Measurements from ENCODE around the gene DPEP3. TPM values are rescaled to one million over a fixed set of nuclear protein-coding genes. Genes with fewer than 3 reads are reported as not detected.
A peak's percentile ranks its signal among the peaks of the same experiment; 100 is the strongest.

DPEP3 gene
- total and polyA plus RNA-seq, 10 of the 15 experiments (the other 5 are each of a cell fraction or from before 2014, with no cell fraction given) = not detected

GRCh38 chr16:67931712-67932461, 48.4 kb downstream of the DPEP3 start, which contains the start of gene CTRL:
TSS of gene CTRL (minus strand) at chr16:67931862. CDS start at chr16:67931852, 10 bp downstream.
- H3K4me3 ChIP-seq = no peak within 1 kb of the TSS
- 91% methylated on average over 15 of the region's 15 CpGs for WGBS (ENCODE audit: insufficient coverage, insufficient replicate concordance, low lambda C conversion rate, missing lambda C conversion rate)
- peaks cover 21 to 39% of the 10 kb centered on the region in 2 experiments for H3K36me3 ChIP-seq (ENCODE audit: control insufficient read depth in 2 of 2, insufficient read depth in 2 of 2, low read length in 1 of 2)
- H3K27ac ChIP-seq (ENCODE audit: control insufficient read depth, insufficient read depth) = no peak within 1 kb of the TSS
- no peak within 1 kb of the TSS for H3K9ac ChIP-seq (ENCODE audit: control insufficient read depth, insufficient read depth, low read length)
- intact Hi-C loops (cut with micrococcal nuclease; ENCODE audit: unreplicated experiment) = no loop called here
- ChIA-PET SMC1A (ENCODE audit: uncharacterized antibody, unreplicated experiment) (interaction anchor here (2.5 kb wide), 1 partner anchor 115 kb away, joined by 5 read pairs; no protein-coding TSS in a partner anchor), POLR2A (no interaction called here), RAD21 (ENCODE audit: unreplicated experiment) (interaction anchor here (1.3 kb wide), 1 partner anchor 115 kb away, joined by 6 read pairs; no protein-coding TSS in a partner anchor), CTCF (interaction anchor here (0.9 to 3.7 kb wide), 3 partner anchors 48 to 259 kb away, joined by 3 to 18 read pairs (median 4); no protein-coding TSS in a partner anchor)
- H3K9me3 ChIP-seq (replicated peaks; ENCODE audit: control insufficient read depth, insufficient read depth, low read length) = no peaks in the 10 kb centered on the region
- H3K27me3 ChIP-seq (replicated peaks in 1 of 2; ENCODE audit: control insufficient read depth in 2 of 2, insufficient read depth in 2 of 2, low read length in 1 of 2) = no peaks in the 10 kb centered on the region
- H4K20me1 ChIP-seq (ENCODE audit: control insufficient read depth, insufficient read depth) = no peaks in the 10 kb centered on the region
- in situ Hi-C loops (cut with MboI) = no loop called here
- no peak for DNase-seq (ENCODE audit: low read depth, low spot score)
- peaks cover 5% of the 10 kb centered on the region for H3K4me1 ChIP-seq (ENCODE audit: control insufficient read depth, insufficient read depth, low read length)
- no peak within 1 kb of the TSS for H2AFZ ChIP-seq (ENCODE audit: control insufficient read depth, low read depth, low read length)
- no peak within 1 kb of the TSS for H3K4me2 ChIP-seq (ENCODE audit: control insufficient read depth, insufficient read depth)
- no TSS peak for BruUV-seq (replicated peaks)
- no peak for FAIRE-seq
- ATAC-seq = no peak
- TF ChIP-seq HDGF (IDR thresholded peaks at IDR 0.05) (no peak), PML (IDR thresholded peaks at IDR 0.05; ENCODE audit: low read length) (peak; percentile 54), HDAC6 (IDR thresholded peaks at IDR 0.05; ENCODE audit: unreplicated experiment) (no peak), POLR2A (IDR thresholded peaks at IDR 0.05; ENCODE audit: low read depth, low read length) (peak; percentile 72)
- peaks cover 22% of the 10 kb centered on the region for H3K79me2 ChIP-seq (ENCODE audit: control insufficient read depth, insufficient read depth, low read length)

- ChIA-PET POLR2A (no interaction called here), CTCF (interaction anchor here (0.9 to 3.7 kb wide), 2 partner anchors 47 to 258 kb away, joined by 4 to 18 read pairs; no protein-coding TSS in a partner anchor), SMC1A (ENCODE audit: uncharacterized antibody, unreplicated experiment) (interaction anchor here (2.5 kb wide), 1 partner anchor 114 kb away, joined by 5 read pairs; no protein-coding TSS in a partner anchor), RAD21 (ENCODE audit: unreplicated experiment) (interaction anchor here (1.3 kb wide), 1 partner anchor 114 kb away, joined by 6 read pairs; no protein-coding TSS in a partner anchor)
- H3K27ac ChIP-seq (ENCODE audit: control insufficient read depth, insufficient read depth) = no peak overlapping the region
- no peak for ATAC-seq
- TF ChIP-seq POLR2AphosphoS5 (IDR thresholded peaks at IDR 0.05; ENCODE audit: low read length) (peak; percentile 57; the same call in 1 of the 2 replicates), POLR2A (IDR thresholded peaks at IDR 0.05; ENCODE audit: low read depth, low read length) (peak; percentile 47), CREB1 (IDR thresholded peaks at IDR 0.05; ENCODE audit: low read depth) (no peak), ZNF217 (IDR thresholded peaks at IDR 0.05) (no peak), ZNF207 (IDR thresholded peaks at IDR 0.05; ENCODE audit: borderline replicate concordance) (no peak), E2F4 (IDR thresholded peaks at IDR 0.05; ENCODE audit: low read depth, low read length) (no peak), MTA3 (IDR thresholded peaks at IDR 0.05; ENCODE audit: borderline replicate concordance, low read length) (0 out of 2 replicates have a peak, but pooled peaks have one; percentile 14), YY1 (IDR thresholded peaks at IDR 0.05; ENCODE audit: low read depth, low read length) (peak; percentile 56; the same call in 1 of the 2 replicates), MTA2 (IDR thresholded peaks at IDR 0.05; ENCODE audit: low read depth) (no peak), ZNF384 (IDR thresholded peaks at IDR 0.05; ENCODE audit: borderline replicate concordance, low read depth, low read length) (no peak), ZNF274 (IDR thresholded peaks at IDR 0.05; ENCODE audit: insufficient read depth, insufficient read length) (no peak), JUND (IDR thresholded peaks at IDR 0.05; ENCODE audit: low read depth, low read length) (no peak)
- H4K20me1 ChIP-seq (ENCODE audit: control insufficient read depth, insufficient read depth) = no peaks in the 10 kb centered on the region
- peaks cover 11% of the 10 kb centered on the region for H3K79me2 ChIP-seq (ENCODE audit: control insufficient read depth, insufficient read depth, low read length)
- no peak overlapping the region for H2AFZ ChIP-seq (ENCODE audit: control insufficient read depth, low read depth, low read length)
- H3K36me3 ChIP-seq (ENCODE audit: control insufficient read depth in 2 of 2, insufficient read depth in 2 of 2, low read length in 1 of 2) = peaks cover 21 to 39% of the 10 kb centered on the region in 2 experiments
- in situ Hi-C loops (cut with MboI) (no loop called here), intact Hi-C loops (cut with micrococcal nuclease; ENCODE audit: unreplicated experiment) (no loop called here)
- no peak overlapping the region for H3K4me3 ChIP-seq
- peaks cover 5% of the 10 kb centered on the region for H3K4me1 ChIP-seq (ENCODE audit: control insufficient read depth, insufficient read depth, low read length)
- DNase-seq (ENCODE audit: low read depth, low spot score) = no peak
- FAIRE-seq = no peak
- WGBS (ENCODE audit: insufficient coverage, insufficient replicate concordance, low lambda C conversion rate, missing lambda C conversion rate) = 91% methylated on average over 15 of the region's 17 CpGs
- no TSS peak for BruUV-seq (replicated peaks)
- no peaks in the 10 kb centered on the region for H3K9me3 ChIP-seq (replicated peaks; ENCODE audit: control insufficient read depth, insufficient read depth, low read length)
- no peak overlapping the region for H3K4me2 ChIP-seq (ENCODE audit: control insufficient read depth, insufficient read depth)
- no peak overlapping the region for H3K9ac ChIP-seq (ENCODE audit: control insufficient read depth, insufficient read depth, low read length)
- no peaks in the 10 kb centered on the region for H3K27me3 ChIP-seq (replicated peaks in 1 of 2; ENCODE audit: control insufficient read depth in 2 of 2, insufficient read depth in 2 of 2, low read length in 1 of 2)
Measured at GRCh38 chr16:67930678-67931211, 49.6 kb downstream of the DPEP3 start.

Measured in GM12878 (cell line).